ENCODE data around the gene DNM3.

- TF ChIP-seq CTCF (IDR thresholded peaks at IDR 0.05; ENCODE audit: extremely low read depth in 1 of 2, insufficient read depth in 1 of 2, low read depth in 1 of 2, low read length in 2 of 2) (no peak), POLR2A (IDR thresholded peaks at IDR 0.05; ENCODE audit: low read depth, low read length) (no peak)
Observed at GRCh38 chr1:172397221-172397620, 555.9 kb downstream of the DNM3 start.
